GM10847 (cell line): ENCODE data around the gene CHSY1.

ENCODE experiments used
- POLR2A ChIP-seq: IDR thresholded peaks from 2 replicates; pipeline ENCODE4 v1.6.1; 2011; ENCODE audit not compliant: insufficient read length; ENCODE audit errors: extremely low read depth

CHSY1 gene

GRCh38 chr15:101191242-101191641 lies 60.6 kb downstream of the CHSY1 start:
- TF ChIP-seq POLR2A = no peak

GRCh38 chr15:101190092-101190595 lies 61.7 kb downstream of the CHSY1 start:
- no peak for TF ChIP-seq POLR2A

- no peak for TF ChIP-seq POLR2A
Measured at GRCh38 chr15:101189409-101190091, 62.3 kb downstream of the CHSY1 start.

GRCh38 chr15:101188637-101189408 lies 63.0 kb downstream of the CHSY1 start:
- TF ChIP-seq POLR2A = no peak

- no peak for TF ChIP-seq POLR2A
Measured at GRCh38 chr15:101187820-101188636, 63.8 kb downstream of the CHSY1 start.

- TF ChIP-seq POLR2A = no peak
Measured at GRCh38 chr15:101185770-101186169, 66.1 kb downstream of the CHSY1 start.

- no peak for TF ChIP-seq POLR2A
Measured at GRCh38 chr15:101185336-101185735, 66.5 kb downstream of the CHSY1 start.

- TF ChIP-seq POLR2A = no peak
Measured at GRCh38 chr15:101184830-101185229, 67.0 kb downstream of the CHSY1 start.

- TF ChIP-seq POLR2A = no peak
Measured at GRCh38 chr15:101183931-101184305, 67.9 kb downstream of the CHSY1 start.

- no peak for TF ChIP-seq POLR2A
Measured at GRCh38 chr15:101183226-101183930, 68.5 kb downstream of the CHSY1 start.

GRCh38 chr15:101182215-101182614 lies 69.6 kb downstream of the CHSY1 start:
- no peak for TF ChIP-seq POLR2A

- TF ChIP-seq POLR2A = no peak
Measured at GRCh38 chr15:101181349-101181748, 70.5 kb downstream of the CHSY1 start.

GRCh38 chr15:101180620-101181307 lies 71.1 kb downstream of the CHSY1 start:
- no peak for TF ChIP-seq POLR2A
